ENCODE results near the gene EMD.
"Not testable (repeated sequence)": the region's sequence is repeated elsewhere in the genome, so short reads cannot be mapped to it uniquely, and the experiment has no call there.

The EMD gene

DNA sequence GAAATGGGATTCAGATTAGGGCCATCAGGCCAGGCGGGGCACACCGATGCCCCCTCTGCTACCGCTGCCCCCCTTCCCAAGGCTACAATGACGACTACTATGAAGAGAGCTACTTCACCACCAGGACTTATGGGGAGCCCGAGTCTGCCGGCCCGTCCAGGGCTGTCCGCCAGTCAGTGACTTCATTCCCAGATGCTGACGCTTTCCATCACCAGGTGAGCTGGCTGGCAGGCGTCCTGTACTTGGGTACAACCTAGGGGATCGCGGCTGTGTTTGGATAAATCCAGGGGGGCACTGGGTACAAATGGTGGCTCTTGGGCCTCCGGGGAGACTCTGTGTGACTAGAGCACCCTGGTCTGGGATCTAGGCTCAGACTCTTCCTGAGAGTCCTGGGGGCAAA, 1.1 kb downstream of the EMD start:
- H3K4me3 ChIP-seq: peak overlapping the region; percentile 93
- TF ChIP-seq CTCF (IDR thresholded peaks at IDR 0.05): no peak
- no peak for DNase-seq (ENCODE audit: low spot score)
- H3K27ac ChIP-seq: peak overlapping the region; percentile 97 to 99

DNA sequence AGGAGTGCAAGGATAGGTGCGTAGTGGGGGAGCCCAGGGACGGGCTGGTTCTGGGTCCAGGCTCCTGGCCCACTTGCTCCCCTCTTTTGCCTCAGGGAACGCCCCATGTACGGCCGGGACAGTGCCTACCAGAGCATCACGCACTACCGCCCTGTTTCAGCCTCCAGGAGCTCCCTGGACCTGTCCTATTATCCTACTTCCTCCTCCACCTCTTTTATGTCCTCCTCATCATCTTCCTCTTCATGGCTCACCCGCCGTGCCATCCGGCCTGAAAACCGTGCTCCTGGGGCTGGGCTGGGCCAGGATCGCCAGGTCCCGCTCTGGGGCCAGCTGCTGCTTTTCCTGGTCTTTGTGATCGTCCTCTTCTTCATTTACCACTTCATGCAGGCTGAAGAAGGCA, 1.7 kb downstream of the EMD start:
- DNase-seq (ENCODE audit: low spot score): no peak
- Histone ChIP-seq H3K4me3 (peak overlapping the region; percentile 93), H3K27ac (peak overlapping the region; percentile 97 to 99)
- no peak for TF ChIP-seq CTCF (IDR thresholded peaks at IDR 0.05)

DNA sequence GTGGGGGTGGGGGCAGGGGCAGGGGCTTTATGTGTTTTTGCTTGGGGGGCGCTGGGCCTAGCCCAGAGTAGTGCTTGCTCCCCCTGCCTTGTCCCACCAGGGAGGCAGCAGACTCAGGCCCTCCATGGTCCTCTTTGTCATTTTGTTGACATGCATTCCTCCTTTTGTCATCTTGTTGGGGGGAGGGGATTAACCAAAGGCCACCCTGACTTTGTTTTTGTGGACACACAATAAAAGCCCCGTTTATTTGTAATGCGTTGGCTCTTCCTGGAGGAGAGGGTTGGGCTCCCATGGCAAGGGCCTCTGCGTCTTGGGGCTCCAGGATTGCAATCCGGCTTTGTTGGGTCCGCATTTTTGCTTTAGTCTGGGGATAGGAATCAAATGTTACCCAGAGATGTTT, 2.2 kb downstream of the EMD start:
- DNase-seq (ENCODE audit: low spot score): no peak
- no peak overlapping the region for H3K4me3 ChIP-seq
- TF ChIP-seq CTCF (IDR thresholded peaks at IDR 0.05): no peak
- H3K27ac ChIP-seq: no peak overlapping the region

- no peak for DNase-seq (ENCODE audit: low spot score)
- Histone ChIP-seq H3K4me3 (no peak overlapping the region), H3K27ac (no peak overlapping the region)
- TF ChIP-seq CTCF (IDR thresholded peaks at IDR 0.05): no peak
Observed at GRCh38 chrX:154382483-154383069, 3.5 kb downstream of the EMD start.

DNA sequence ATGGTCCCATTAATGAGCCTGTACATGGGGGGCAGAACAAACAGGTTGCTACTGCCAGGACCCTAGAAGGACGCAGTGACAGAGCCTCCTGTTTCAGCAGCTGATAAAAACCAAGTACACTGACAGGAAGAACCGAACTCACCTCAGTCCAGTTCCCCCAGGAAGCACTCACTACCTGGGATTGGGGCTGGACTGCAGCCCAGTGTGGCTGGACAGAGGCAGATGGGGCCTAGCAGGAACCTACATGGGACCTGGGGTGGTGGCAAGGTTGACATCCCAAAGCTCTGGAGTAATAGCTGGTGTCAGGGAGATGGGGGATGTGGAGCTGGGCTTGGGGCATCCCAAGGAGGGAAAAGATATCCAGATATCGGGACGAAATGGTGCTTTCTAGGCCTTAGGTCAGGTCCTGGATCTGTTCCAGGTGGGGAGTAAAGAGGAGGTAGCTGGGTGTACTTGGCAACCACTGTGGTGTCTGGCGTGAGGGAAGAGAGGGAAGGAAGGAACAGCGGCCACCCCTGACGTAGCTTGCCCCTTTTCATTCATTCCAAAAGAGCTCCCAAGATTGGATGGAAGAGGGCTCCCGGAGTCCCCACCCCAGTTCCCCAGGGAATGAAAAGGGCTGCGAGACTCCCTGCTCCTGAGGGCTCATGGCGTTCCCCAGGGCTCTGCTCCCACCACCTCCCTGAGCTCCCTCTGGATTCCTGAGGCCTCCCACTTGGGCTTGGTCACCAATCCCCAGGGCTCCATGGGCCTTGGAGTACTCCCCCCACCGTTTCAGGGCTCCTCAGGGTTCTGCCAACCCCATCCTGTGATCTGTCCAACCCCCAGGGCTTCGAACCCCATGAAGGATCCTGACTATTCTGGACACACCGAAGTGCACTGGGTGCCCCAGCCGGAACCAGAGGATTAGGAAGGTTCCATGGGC, 4.5 kb downstream of the EMD start:
- peak overlapping the region in 1 of 2 donors; percentile 22 for H3K27ac ChIP-seq
- no peak overlapping the region for H3K4me3 ChIP-seq
- TF ChIP-seq CTCF (IDR thresholded peaks at IDR 0.05): no peak
- no peak for DNase-seq (ENCODE audit: low spot score)

- no peak for TF ChIP-seq CTCF (IDR thresholded peaks at IDR 0.05)
- no peak overlapping the region for H3K4me3 ChIP-seq
- no peak for DNase-seq (ENCODE audit: low spot score)
- H3K27ac ChIP-seq: peak overlapping the region in 1 of 2 donors; percentile 22
Observed at GRCh38 chrX:154384284-154384892, 5.3 kb downstream of the EMD start.

DNA sequence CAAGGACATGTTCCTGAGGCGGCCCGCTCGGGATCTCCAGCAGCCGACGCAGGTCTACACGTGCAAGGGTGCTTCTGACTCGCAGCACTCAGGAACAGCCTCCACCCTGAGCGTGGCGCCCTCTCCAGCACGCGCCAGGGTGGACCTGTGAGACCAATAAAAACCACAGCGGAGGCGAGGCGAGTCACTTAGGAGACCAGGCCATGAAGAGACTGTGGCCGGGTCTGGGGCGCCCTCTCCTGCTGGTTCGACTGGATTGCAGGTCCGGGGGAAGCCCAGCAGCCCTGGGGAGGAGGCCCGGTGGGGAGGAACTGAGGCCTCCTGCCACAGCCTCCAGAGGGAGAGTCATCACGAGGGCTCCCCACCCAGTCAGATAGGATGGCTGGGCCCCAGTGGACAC, 9.0 kb downstream of the EMD start:
- not testable (repeated sequence) for H3K4me3 ChIP-seq; DNase-seq (ENCODE audit: low spot score); H3K27ac ChIP-seq

DNA sequence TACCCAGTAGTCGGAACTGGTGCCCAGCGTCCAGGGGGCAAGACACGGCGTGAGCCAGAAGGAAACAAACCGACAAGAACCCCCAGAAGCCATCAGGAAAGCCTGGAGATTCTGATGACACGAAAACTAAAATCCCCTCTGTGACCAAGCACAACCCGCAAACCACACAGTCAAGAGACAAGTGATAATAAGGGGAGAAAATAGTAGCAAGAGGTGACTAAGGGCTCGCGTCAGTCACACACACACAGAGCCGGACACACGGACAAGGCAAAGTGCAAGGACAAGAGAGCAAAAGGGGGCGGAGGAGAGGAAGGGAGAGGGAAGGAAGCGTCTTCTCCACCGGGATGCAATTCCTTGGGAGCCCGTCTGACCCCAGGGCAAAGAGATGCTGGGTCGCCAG, 9.6 kb downstream of the EMD start:
- H3K27ac ChIP-seq; DNase-seq (ENCODE audit: low spot score); H3K4me3 ChIP-seq: not testable (repeated sequence)

DNA sequence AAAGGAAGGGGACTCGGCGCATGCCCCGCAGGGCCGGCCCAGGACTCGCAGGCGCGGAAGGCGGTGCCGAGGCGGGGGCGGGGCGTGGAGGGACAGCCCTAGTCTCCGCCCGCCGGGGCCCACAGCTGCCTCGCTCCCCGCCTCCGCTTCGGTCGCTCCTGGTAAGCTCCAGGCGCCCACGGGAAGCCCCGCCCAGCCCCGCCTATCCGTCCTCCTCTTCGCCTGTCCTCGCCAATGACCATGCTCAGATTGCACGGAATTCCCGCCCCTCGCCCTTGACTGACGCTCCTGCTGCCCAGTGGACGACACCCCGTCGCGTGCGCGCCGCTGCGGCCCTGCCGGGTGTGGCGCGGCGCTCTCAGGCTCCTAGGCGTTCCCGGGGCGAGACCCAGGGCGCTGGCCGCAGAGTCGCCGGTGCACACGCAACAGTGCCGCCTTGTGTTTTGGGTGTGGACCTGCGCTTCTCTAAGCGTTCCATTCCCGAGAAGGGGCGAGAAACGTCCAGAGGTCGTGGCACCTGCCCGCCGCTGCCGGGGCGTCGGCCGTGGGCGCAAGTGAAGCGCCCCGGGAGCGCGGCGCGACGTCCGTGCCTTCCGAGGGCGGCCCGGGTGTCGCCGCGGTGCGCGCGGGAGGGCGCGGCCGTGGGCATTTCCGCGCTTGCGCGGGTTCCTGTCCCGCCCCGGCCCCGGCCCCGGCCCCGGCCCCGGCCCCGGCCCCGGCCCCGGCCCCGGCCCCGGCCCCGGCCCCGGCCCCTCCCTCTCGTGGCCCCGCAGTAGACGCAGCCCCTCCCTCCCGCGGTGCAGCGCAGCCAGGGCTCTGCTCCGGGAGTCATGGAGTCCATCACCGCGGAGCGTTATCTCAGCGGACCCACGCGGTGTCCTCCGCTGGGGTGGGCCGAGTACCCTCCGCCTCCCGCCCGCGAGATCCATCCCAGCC, 11.0 kb downstream of the EMD start:
- DNase-seq (ENCODE audit: low spot score): not testable (repeated sequence)
- Histone ChIP-seq H3K4me3 (peak overlapping the region; percentile 63), H3K27ac (peak overlapping the region in 1 of 2 donors; percentile 87)

DNA sequence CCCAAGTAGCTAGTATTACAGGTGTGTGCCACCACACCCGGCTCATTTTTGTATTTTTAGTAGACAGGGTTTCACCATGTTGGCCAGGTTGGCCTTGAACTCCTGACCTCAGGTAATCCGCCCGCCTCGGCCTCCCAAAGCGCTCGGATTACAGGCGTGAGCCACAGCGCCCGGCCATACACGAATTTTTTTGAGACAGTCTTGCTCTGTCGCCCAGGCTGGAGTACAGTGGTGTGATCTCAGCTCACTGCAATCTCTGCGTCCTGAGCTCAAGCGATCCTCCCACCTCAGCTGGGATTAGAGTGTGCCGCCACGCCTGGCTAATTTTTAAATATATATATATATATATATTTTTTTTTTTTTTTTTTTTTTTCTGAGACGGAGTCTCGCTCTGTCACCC, 17.3 kb downstream of the EMD start:
- H3K4me3 ChIP-seq; DNase-seq (ENCODE audit: low spot score): not testable (repeated sequence)
- H3K27ac ChIP-seq: peak overlapping the region in 1 of 2 donors; percentile 99

Data from coronary artery (tissue), 2 donors.